ENCODE data around the gene L3MBTL1.

The L3MBTL1 gene

GRCh38 chr20:43549416-43550065 is 42.0 kb downstream of the L3MBTL1 start:
- DNase-seq (ENCODE audit: low spot score) = no peak
- no peak for TF ChIP-seq CTCF (IDR thresholded peaks at IDR 0.05; ENCODE audit: borderline replicate concordance, control extremely low read depth, extremely low read depth, insufficient read depth, missing control alignments)
- in situ Hi-C loops (cut with MboI; ENCODE audit: low sequenced_read_pairs, unreplicated experiment) = loop anchor here (25.0 kb wide), 1 partner anchor 138 kb away; no protein-coding TSS in a partner anchor

DNA sequence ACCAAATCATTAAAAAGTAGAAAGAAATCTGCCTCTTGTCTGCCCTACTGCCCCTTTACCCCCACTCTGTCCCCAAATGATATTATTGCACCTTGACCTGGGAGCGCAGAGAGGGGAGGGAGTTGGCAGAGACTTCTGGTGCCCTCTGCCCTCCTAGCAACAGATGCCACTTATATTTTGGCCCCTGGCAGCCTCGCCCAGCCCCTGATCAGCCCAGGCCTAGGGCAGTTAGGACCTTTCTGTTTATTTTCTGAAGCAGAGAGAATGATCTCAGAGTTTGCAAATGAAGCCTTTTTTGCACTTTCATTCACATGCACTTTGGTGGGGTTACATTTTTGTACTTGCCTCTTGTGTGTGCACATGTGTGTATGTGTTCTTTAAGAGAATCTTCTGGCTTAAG is 43.0 kb downstream of the L3MBTL1 start:
- DNase-seq (ENCODE audit: low spot score) = no peak
- no peak for TF ChIP-seq CTCF (IDR thresholded peaks at IDR 0.05; ENCODE audit: borderline replicate concordance, control extremely low read depth, extremely low read depth, insufficient read depth, missing control alignments)
- in situ Hi-C loops (cut with MboI; ENCODE audit: low sequenced_read_pairs, unreplicated experiment) = no loop called here

DNA sequence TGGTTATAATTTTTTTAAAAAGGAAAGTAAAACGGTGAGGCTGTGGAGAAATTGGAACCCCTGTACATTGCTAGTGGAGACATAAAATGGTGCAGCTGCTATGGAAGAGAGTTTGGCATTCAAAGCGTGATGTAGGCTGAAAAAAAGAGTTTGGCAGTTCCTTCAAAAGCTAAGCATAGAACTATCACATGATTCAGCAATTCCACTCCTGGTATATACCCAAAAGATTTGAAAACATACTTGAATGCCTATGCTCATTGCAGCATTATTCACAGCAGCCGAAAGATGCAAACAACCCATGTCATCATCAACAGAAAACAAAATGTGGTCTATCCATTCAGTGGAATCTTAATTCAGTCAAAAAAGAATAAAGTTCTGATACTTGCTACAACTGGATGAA is 46.9 kb downstream of the L3MBTL1 start:
- no peak for DNase-seq (ENCODE audit: low spot score)
- TF ChIP-seq CTCF (IDR thresholded peaks at IDR 0.05; ENCODE audit: borderline replicate concordance, control extremely low read depth, extremely low read depth, insufficient read depth, missing control alignments) = no peak
- in situ Hi-C loops (cut with MboI; ENCODE audit: low sequenced_read_pairs, unreplicated experiment) = no loop called here

DNA sequence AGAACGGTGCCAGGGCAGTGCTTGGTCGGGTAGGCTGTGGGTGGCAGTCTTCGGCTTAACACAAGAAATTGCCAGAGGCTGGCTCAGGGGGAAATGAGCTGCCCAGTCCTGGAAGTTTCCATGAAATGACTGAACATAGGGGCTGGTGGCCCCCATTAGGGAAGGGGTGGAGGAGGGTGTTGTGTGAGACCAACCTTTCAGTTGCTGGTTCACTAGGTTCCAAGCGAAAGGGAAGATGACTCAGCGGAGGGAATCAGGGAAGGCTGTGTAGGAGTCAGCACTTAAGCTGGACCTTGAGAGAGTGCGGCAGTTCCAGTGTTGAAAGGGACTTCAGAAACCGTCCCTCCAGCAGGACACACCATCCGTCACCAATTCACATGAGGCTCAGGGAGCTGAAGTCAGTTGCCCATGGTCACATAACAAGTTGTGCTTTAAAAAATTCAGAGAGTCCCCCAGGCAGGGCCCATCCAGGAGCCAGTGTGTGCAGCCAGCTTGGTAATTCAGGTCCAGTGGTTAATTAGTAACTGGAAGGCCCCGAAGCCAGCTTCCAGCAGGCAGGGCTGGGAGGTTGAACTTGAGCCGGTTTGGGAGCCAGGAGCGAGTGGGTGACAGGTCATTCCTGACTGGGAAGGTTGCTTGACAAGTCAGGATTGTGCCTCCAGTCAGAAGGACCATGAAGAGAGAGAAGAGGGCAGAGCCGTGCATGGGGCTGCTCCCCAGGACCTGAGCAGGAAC is 51.1 kb downstream of the L3MBTL1 start, which contains the start of gene SGK2:
TSS of gene SGK2 (plus strand) at position 616 of the 735 bp plus-strand sequence. CDS start 7,469 bp downstream, outside the sequence.
- in situ Hi-C loops (cut with MboI; ENCODE audit: low sequenced_read_pairs, unreplicated experiment) = no loop called here
- TF ChIP-seq CTCF (IDR thresholded peaks at IDR 0.05; ENCODE audit: borderline replicate concordance, control extremely low read depth, extremely low read depth, insufficient read depth, missing control alignments) = no peak
- no peak for DNase-seq (ENCODE audit: low spot score)

GRCh38 chr20:43559147-43559987 is 51.9 kb downstream of the L3MBTL1 start:
- in situ Hi-C loops (cut with MboI; ENCODE audit: low sequenced_read_pairs, unreplicated experiment) = no loop called here
- TF ChIP-seq CTCF (IDR thresholded peaks at IDR 0.05; ENCODE audit: borderline replicate concordance, control extremely low read depth, extremely low read depth, insufficient read depth, missing control alignments) = no peak

GRCh38 chr20:43560974-43561373 is 53.5 kb downstream of the L3MBTL1 start:
- in situ Hi-C loops (cut with MboI; ENCODE audit: low sequenced_read_pairs, unreplicated experiment) = no loop called here
- TF ChIP-seq CTCF (IDR thresholded peaks at IDR 0.05; ENCODE audit: borderline replicate concordance, control extremely low read depth, extremely low read depth, insufficient read depth, missing control alignments) = no peak
- DNase-seq (ENCODE audit: low spot score) = no peak

More at GRCh38 chr20:43559147-43559987, 51.9 kb downstream of the L3MBTL1 start:
- no peak for DNase-seq (ENCODE audit: low spot score)
